ENCODE results near the gene TRIO.

TRIO gene

DNA sequence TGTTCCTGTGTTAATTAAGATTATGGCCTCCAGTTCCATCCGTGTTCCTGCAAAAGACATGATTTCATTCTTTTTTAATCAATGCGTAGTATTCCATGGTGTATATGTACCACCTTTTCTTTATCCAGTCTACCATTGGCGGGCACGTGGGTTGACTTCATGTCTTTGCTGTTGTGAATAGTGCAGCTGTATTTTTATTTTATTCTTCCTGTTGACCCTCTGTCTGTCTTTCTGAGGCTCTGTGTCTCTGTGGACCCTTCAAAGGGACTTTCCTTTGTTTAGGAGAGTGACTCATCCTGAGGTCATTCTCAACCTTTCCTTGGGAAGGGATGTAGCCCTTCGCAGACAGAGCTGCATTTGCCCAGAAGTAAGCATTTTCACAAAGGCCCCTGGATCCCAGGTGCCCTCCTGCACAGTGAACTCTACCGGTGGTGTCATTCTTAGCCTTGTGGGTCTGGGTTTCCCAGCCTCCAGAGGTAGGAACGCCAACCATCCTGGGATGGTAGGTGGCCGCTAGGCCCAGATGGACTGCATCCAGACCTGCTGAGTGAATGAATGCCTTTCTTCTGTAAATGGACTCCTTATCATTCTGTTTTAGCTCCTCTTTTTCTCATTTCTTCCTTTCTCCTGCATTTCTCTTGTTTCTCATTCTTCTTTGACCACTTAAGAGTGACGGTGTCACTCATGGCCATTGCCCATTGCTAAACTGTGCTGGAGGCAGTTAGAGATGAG is 22.4 kb downstream of the TRIO start (continued):
- TF ChIP-seq ZNF571 (tag by site-specific recombination; IDR thresholded peaks at IDR 0.05) (no peak), ZNF670 (tag by site-specific recombination; IDR thresholded peaks at IDR 0.05; ENCODE audit: low read depth) (no peak), ZNF335 (tag by site-specific recombination; conservative IDR thresholded peaks at IDR 0.05) (no peak), ZNF2 (tag by site-specific recombination; IDR thresholded peaks at IDR 0.05) (no peak), ZNF239 (tag by site-specific recombination; IDR thresholded peaks at IDR 0.05) (no peak), ZNF558 (tag by site-specific recombination; IDR thresholded peaks at IDR 0.05) (no peak), ZNF174 (tag by site-specific recombination; IDR thresholded peaks at IDR 0.05) (no peak), SCRT1 (tag by site-specific recombination; IDR thresholded peaks at IDR 0.05; ENCODE audit: borderline replicate concordance) (no peak), ZBTB20 (tag by site-specific recombination; IDR thresholded peaks at IDR 0.05) (0 out of 2 replicates have a peak, but pooled peaks have one; percentile 21), ZNF560 (tag by site-specific recombination; IDR thresholded peaks at IDR 0.05; ENCODE audit: borderline replicate concordance) (no peak), ZFHX2 (tag by site-specific recombination; conservative IDR thresholded peaks at IDR 0.05) (no peak), GLIS2 (tag by site-specific recombination; IDR thresholded peaks at IDR 0.05) (no peak; the same call in 1 of the 2 replicates), ZNF549 (tag by site-specific recombination; IDR thresholded peaks at IDR 0.05) (no peak), GLIS1 (tag by site-specific recombination; IDR thresholded peaks at IDR 0.05) (peak; percentile 29), ZNF140 (tag by site-specific recombination; IDR thresholded peaks at IDR 0.05) (no peak), ZNF146 (tag by site-specific recombination; IDR thresholded peaks at IDR 0.05) (peak; percentile 85), KLF8 (tag by site-specific recombination; IDR thresholded peaks at IDR 0.05) (no peak), PRDM1 (tag by site-specific recombination; IDR thresholded peaks at IDR 0.05) (peak; percentile 54; the same call in 1 of the 2 replicates), ZNF426 (tag by site-specific recombination; IDR thresholded peaks at IDR 0.05) (no peak)
- TF ChIP-seq, protein P1, sequence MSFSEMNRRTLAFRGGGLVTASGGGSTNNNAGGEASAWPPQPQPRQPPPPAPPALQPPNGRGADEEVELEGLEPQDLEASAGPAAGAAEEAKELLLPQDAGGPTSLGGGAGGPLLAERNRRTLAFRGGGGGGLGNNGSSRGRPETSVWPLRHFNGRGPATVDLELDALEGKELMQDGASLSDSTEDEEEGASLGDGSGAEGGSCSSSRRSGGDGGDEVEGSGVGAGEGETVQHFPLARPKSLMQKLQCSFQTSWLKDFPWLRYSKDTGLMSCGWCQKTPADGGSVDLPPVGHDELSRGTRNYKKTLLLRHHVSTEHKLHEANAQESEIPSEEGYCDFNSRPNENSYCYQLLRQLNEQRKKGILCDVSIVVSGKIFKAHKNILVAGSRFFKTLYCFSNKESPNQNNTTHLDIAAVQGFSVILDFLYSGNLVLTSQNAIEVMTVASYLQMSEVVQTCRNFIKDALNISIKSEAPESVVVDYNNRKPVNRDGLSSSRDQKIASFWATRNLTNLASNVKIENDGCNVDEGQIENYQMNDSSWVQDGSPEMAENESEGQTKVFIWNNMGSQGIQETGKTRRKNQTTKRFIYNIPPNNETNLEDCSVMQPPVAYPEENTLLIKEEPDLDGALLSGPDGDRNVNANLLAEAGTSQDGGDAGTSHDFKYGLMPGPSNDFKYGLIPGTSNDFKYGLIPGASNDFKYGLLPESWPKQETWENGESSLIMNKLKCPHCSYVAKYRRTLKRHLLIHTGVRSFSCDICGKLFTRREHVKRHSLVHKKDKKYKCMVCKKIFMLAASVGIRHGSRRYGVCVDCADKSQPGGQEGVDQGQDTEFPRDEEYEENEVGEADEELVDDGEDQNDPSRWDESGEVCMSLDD (tag by site-specific recombination; IDR thresholded peaks at IDR 0.05): no peak
- TF ChIP-seq, protein P2, sequence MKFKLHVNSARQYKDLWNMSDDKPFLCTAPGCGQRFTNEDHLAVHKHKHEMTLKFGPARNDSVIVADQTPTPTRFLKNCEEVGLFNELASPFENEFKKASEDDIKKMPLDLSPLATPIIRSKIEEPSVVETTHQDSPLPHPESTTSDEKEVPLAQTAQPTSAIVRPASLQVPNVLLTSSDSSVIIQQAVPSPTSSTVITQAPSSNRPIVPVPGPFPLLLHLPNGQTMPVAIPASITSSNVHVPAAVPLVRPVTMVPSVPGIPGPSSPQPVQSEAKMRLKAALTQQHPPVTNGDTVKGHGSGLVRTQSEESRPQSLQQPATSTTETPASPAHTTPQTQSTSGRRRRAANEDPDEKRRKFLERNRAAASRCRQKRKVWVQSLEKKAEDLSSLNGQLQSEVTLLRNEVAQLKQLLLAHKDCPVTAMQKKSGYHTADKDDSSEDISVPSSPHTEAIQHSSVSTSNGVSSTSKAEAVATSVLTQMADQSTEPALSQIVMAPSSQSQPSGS (tag by site-specific recombination; IDR thresholded peaks at IDR 0.05; ENCODE audit: low read depth): 0 out of 2 replicates have a peak, but pooled peaks have one; percentile 13
- TF ChIP-seq, protein P3, sequence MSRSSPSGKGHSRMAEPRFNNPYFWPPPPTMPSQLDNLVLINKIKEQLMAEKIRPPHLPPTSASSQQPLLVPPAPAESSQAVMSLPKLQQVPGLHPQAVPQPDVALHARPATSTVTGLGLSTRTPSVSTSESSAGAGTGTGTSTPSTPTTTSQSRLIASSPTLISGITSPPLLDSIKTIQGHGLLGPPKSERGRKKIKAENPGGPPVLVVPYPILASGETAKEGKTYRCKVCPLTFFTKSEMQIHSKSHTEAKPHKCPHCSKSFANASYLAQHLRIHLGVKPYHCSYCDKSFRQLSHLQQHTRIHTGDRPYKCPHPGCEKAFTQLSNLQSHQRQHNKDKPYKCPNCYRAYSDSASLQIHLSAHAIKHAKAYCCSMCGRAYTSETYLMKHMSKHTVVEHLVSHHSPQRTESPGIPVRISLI (tag by site-specific recombination; IDR thresholded peaks at IDR 0.05): no peak
- TF ChIP-seq, protein P4, sequence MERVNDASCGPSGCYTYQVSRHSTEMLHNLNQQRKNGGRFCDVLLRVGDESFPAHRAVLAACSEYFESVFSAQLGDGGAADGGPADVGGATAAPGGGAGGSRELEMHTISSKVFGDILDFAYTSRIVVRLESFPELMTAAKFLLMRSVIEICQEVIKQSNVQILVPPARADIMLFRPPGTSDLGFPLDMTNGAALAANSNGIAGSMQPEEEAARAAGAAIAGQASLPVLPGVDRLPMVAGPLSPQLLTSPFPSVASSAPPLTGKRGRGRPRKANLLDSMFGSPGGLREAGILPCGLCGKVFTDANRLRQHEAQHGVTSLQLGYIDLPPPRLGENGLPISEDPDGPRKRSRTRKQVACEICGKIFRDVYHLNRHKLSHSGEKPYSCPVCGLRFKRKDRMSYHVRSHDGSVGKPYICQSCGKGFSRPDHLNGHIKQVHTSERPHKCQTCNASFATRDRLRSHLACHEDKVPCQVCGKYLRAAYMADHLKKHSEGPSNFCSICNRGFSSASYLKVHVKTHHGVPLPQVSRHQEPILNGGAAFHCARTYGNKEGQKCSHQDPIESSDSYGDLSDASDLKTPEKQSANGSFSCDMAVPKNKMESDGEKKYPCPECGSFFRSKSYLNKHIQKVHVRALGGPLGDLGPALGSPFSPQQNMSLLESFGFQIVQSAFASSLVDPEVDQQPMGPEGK (tag by site-specific recombination; IDR thresholded peaks at IDR 0.05): no peak
- TF ChIP-seq, protein P5, sequence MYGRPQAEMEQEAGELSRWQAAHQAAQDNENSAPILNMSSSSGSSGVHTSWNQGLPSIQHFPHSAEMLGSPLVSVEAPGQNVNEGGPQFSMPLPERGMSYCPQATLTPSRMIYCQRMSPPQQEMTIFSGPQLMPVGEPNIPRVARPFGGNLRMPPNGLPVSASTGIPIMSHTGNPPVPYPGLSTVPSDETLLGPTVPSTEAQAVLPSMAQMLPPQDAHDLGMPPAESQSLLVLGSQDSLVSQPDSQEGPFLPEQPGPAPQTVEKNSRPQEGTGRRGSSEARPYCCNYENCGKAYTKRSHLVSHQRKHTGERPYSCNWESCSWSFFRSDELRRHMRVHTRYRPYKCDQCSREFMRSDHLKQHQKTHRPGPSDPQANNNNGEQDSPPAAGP (tag by site-specific recombination; IDR thresholded peaks at IDR 0.05): 0 out of 2 replicates have a peak, but pooled peaks have one; percentile 44
- TF ChIP-seq, protein P6, sequence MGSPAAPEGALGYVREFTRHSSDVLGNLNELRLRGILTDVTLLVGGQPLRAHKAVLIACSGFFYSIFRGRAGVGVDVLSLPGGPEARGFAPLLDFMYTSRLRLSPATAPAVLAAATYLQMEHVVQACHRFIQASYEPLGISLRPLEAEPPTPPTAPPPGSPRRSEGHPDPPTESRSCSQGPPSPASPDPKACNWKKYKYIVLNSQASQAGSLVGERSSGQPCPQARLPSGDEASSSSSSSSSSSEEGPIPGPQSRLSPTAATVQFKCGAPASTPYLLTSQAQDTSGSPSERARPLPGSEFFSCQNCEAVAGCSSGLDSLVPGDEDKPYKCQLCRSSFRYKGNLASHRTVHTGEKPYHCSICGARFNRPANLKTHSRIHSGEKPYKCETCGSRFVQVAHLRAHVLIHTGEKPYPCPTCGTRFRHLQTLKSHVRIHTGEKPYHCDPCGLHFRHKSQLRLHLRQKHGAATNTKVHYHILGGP (tag by site-specific recombination; IDR thresholded peaks at IDR 0.05): no peak
- TF ChIP-seq, protein P7, sequence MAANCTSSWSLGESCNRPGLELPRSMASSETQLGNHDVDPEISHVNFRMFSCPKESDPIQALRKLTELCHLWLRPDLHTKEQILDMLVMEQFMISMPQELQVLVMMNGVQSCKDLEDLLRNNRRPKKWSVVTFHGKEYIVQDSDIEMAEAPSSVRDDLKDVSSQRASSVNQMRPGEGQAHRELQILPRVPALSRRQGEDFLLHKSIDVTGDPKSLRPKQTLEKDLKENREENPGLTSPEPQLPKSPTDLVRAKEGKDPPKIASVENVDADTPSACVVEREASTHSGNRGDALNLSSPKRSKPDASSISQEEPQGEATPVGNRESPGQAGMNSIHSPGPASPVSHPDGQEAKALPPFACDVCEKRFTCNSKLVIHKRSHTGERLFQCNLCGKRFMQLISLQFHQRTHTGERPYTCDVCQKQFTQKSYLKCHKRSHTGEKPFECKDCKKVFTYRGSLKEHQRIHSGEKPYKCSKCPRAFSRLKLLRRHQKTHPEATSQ (tag by site-specific recombination; IDR thresholded peaks at IDR 0.05): no peak
